Measurements from ENCODE around the gene OR2Z1. TPM values are rescaled to one million over a fixed set of nuclear protein-coding genes. Genes with fewer than 3 reads are reported as not detected.

Gene OR2Z1, protein sequence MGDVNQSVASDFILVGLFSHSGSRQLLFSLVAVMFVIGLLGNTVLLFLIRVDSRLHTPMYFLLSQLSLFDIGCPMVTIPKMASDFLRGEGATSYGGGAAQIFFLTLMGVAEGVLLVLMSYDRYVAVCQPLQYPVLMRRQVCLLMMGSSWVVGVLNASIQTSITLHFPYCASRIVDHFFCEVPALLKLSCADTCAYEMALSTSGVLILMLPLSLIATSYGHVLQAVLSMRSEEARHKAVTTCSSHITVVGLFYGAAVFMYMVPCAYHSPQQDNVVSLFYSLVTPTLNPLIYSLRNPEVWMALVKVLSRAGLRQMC
- total RNA-seq (2014; rRNA removed; shearing (Covaris generic)) (not detected in 2 replicates), polyA plus RNA-seq (2016; fragmentation: Nextera tagmentation; extraction: Ambion mirVana) (not detected in 2 replicates)
- long read RNA-seq = 0 reads

DNA sequence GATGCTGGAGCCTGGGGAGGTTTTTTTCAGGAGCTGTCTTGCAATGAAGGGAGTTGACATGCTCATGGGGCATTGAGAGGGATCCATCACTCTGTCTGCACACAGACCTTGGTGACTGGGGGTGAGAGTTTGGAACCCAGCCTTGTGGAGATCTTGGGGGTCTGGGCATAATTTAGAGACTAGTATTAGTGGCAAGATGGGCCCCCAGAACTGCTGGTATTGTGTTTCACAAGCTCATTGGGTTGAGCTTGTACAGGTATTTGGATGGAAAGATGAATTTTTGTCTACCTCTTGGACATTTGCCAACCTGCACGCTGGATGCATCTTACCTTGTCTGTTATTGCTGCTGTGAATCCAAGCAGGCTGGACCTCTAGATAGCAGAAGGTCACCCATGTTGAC is at the start of gene OR2Z1:
TSS of gene OR2Z1 (plus strand) at position 301 of the 400 bp plus-strand sequence. CDS start 9,395 bp downstream, outside the sequence.
- no peaks in the 10 kb centered on the region for H3K27me3 Mint-ChIP-seq (ENCODE audit: insufficient read depth, low read depth, poor library complexity)
- ATAC-seq (no peak), DNase-seq (ENCODE audit: low spot score) (no peak)
- Histone ChIP-seq H3K27me3 (ENCODE audit: insufficient read depth) (no peaks in the 10 kb centered on the region), H2AFZ (no peak within 1 kb of the TSS), H4K20me1 (replicated peaks; ENCODE audit: insufficient read depth) (no peaks in the 10 kb centered on the region), H3K4me1 (ENCODE audit: insufficient read depth) (no peaks in the 10 kb centered on the region), H3K9me2 (ENCODE audit: insufficient read depth) (no peaks in the 10 kb centered on the region), H3F3A (replicated peaks; ENCODE audit: low read depth) (no peaks in the 10 kb centered on the region), H3K79me2 (replicated peaks; ENCODE audit: insufficient read depth) (no peaks in the 10 kb centered on the region), H3K4me2 (no peak within 1 kb of the TSS), H3K36me3 (ENCODE audit: insufficient read depth) (peaks cover 3% of the 10 kb centered on the region; the same call in 1 of the 2 replicates), H3K27ac (ENCODE audit: low read depth) (no peak within 1 kb of the TSS), H3K4me3 (no peak within 1 kb of the TSS)
- no peaks in the 10 kb centered on the region for H3K4me1 Mint-ChIP-seq
- H3K9me3 Mint-ChIP-seq = peaks cover 92% of the 10 kb centered on the region
- peaks cover 21% of the 10 kb centered on the region for H3K36me3 Mint-ChIP-seq (ENCODE audit: low read depth)
- H3K4me3 Mint-ChIP-seq = no peak within 1 kb of the TSS
- no peak for TF ChIP-seq CTCF (conservative IDR thresholded peaks at IDR 0.05; ENCODE audit: low read depth in 2 of 2)
- no peak for TF ChIP-seq ZNF331 (CRISPR knock-in tag; IDR thresholded peaks at IDR 0.05; ENCODE audit: low read depth)
- no peak for TF ChIP-seq CREB1 (CRISPR knock-in tag; IDR thresholded peaks at IDR 0.05; ENCODE audit: low read depth)
- TF ChIP-seq EZH2 (IDR thresholded peaks at IDR 0.05; ENCODE audit: low read depth, unreplicated experiment) = no peak
- TF ChIP-seq STAT1 (IDR thresholded peaks at IDR 0.05; ENCODE audit: unreplicated experiment) = no peak
- no peak for TF ChIP-seq EZH2phosphoT487 (IDR thresholded peaks at IDR 0.05; ENCODE audit: unreplicated experiment)
- TF ChIP-seq, protein P1, sequence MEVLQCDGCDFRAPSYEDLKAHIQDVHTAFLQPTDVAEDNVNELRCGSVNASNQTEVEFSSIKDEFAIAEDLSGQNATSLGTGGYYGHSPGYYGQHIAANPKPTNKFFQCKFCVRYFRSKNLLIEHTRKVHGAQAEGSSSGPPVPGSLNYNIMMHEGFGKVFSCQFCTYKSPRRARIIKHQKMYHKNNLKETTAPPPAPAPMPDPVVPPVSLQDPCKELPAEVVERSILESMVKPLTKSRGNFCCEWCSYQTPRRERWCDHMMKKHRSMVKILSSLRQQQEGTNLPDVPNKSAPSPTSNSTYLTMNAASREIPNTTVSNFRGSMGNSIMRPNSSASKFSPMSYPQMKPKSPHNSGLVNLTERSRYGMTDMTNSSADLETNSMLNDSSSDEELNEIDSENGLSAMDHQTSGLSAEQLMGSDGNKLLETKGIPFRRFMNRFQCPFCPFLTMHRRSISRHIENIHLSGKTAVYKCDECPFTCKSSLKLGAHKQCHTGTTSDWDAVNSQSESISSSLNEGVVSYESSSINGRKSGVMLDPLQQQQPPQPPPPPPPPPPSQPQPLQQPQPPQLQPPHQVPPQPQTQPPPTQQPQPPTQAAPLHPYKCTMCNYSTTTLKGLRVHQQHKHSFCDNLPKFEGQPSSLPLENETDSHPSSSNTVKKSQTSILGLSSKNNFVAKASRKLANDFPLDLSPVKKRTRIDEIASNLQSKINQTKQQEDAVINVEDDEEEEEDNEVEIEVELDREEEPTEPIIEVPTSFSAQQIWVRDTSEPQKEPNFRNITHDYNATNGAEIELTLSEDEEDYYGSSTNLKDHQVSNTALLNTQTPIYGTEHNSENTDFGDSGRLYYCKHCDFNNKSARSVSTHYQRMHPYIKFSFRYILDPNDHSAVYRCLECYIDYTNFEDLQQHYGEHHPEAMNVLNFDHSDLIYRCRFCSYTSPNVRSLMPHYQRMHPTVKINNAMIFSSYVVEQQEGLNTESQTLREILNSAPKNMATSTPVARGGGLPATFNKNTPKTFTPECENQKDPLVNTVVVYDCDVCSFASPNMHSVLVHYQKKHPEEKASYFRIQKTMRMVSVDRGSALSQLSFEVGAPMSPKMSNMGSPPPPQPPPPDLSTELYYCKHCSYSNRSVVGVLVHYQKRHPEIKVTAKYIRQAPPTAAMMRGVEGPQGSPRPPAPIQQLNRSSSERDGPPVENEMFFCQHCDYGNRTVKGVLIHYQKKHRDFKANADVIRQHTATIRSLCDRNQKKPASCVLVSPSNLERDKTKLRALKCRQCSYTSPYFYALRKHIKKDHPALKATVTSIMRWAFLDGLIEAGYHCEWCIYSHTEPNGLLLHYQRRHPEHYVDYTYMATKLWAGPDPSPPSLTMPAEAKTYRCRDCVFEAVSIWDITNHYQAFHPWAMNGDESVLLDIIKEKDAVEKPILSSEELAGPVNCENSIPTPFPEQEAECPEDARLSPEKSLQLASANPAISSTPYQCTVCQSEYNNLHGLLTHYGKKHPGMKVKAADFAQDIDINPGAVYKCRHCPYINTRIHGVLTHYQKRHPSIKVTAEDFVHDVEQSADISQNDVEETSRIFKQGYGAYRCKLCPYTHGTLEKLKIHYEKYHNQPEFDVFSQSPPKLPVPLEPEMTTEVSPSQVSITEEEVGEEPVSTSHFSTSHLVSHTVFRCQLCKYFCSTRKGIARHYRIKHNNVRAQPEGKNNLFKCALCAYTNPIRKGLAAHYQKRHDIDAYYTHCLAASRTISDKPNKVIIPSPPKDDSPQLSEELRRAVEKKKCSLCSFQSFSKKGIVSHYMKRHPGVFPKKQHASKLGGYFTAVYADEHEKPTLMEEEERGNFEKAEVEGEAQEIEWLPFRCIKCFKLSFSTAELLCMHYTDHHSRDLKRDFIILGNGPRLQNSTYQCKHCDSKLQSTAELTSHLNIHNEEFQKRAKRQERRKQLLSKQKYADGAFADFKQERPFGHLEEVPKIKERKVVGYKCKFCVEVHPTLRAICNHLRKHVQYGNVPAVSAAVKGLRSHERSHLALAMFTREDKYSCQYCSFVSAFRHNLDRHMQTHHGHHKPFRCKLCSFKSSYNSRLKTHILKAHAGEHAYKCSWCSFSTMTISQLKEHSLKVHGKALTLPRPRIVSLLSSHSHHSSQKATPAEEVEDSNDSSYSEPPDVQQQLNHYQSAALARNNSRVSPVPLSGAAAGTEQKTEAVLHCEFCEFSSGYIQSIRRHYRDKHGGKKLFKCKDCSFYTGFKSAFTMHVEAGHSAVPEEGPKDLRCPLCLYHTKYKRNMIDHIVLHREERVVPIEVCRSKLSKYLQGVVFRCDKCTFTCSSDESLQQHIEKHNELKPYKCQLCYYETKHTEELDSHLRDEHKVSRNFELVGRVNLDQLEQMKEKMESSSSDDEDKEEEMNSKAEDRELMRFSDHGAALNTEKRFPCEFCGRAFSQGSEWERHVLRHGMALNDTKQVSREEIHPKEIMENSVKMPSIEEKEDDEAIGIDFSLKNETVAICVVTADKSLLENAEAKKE (CRISPR knock-in tag; IDR thresholded peaks at IDR 0.05) = no peak
- no peak for TF ChIP-seq ZNF114 (CRISPR knock-in tag; IDR thresholded peaks at IDR 0.05)
- TF ChIP-seq ETS1 (IDR thresholded peaks at IDR 0.05) = no peak
- TF ChIP-seq NANOG (IDR thresholded peaks at IDR 0.05; ENCODE audit: borderline replicate concordance) = no peak
- H3K27ac Mint-ChIP-seq = no peak within 1 kb of the TSS
